ENCODE results near the gene WBP1L. TPM values are rescaled to one million over a fixed set of nuclear protein-coding genes. Genes with fewer than 3 reads are reported as not detected.

The WBP1L gene
- total and polyA plus RNA-seq, 4 donors, result 19.1 to 52.3 (median 45.2) TPM

DNA sequence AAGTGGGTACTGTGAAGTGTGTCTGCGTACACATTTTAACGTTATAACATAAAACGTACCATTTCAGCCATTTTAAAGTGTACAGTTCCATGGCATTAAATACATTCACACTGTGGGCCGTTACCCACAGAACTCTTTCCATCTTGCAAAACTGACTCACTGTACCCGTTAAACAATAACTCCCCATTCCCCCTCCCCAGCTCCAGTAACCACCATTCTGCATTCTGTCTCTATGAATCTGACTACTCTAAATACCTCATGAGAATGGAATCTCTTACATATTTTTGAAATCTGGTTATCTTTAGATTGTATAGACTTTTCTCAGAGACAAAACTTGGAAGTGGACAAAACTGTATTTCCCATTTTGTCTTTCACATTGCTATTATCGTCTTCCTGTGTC is 38.8 kb upstream of the WBP1L start:
- Histone ChIP-seq H3K27ac (ENCODE audit: low read depth in 1 of 2, low read length in 1 of 2) (no peak overlapping the region), H3K9ac (ENCODE audit: insufficient read depth in 1 of 2, low read length in 2 of 2) (no peak overlapping the region), H3K4me1 (ENCODE audit: control insufficient read depth in 5 of 5, insufficient read depth in 5 of 5, low read length in 5 of 5) (peaks cover 0 to 5% (median 0%) of the 10 kb centered on the region in 5 donors), H3K36me3 (ENCODE audit: control insufficient read depth in 4 of 4, insufficient read depth in 4 of 4, low read length in 4 of 4) (peaks cover 0 to 4% (median 1%) of the 10 kb centered on the region in 4 donors), H3K27me3 (ENCODE audit: control insufficient read depth in 3 of 3, insufficient read depth in 3 of 3, low read length in 2 of 3) (no peaks in the 10 kb centered on the region), H3K4me3 (no peak overlapping the region), H3K9me3 (ENCODE audit: control insufficient read depth in 4 of 4, insufficient read depth in 3 of 4, low read length in 3 of 4) (no peaks in the 10 kb centered on the region)
- ATAC-seq (ENCODE audit: insufficient read depth, low FRiP score), result no peak
- DNase-seq, result no peak
- WGBS, 2 donors, result 82 to 88% methylated on average over 6 of the region's 6 CpGs
- TF ChIP-seq, protein P1, sequence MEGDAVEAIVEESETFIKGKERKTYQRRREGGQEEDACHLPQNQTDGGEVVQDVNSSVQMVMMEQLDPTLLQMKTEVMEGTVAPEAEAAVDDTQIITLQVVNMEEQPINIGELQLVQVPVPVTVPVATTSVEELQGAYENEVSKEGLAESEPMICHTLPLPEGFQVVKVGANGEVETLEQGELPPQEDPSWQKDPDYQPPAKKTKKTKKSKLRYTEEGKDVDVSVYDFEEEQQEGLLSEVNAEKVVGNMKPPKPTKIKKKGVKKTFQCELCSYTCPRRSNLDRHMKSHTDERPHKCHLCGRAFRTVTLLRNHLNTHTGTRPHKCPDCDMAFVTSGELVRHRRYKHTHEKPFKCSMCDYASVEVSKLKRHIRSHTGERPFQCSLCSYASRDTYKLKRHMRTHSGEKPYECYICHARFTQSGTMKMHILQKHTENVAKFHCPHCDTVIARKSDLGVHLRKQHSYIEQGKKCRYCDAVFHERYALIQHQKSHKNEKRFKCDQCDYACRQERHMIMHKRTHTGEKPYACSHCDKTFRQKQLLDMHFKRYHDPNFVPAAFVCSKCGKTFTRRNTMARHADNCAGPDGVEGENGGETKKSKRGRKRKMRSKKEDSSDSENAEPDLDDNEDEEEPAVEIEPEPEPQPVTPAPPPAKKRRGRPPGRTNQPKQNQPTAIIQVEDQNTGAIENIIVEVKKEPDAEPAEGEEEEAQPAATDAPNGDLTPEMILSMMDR (IDR thresholded peaks at IDR 0.05; ENCODE audit: control extremely low read depth, extremely low read depth), result no peak

DNA sequence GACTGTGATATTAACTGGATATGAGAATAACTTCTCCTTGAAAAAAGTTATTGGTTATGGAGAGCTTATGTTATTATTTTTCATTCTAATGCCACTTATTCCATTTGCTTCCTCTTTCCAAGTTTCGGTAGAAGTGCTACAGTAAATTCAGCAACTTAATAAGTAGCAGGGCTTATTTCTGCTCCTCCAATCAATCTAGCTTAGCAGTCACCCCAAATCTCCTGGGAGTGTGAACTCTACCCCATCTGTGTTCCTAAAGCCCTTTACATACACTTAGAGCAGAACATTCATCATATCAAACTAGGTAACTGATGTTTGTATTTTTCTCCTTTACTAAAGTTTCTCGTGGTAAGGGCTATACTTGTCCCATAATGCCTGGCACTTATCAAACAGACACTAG is 38.2 kb upstream of the WBP1L start:
- WGBS, 2 donors, result 48 to 54% methylated on average over 2 of the region's 2 CpGs
- Histone ChIP-seq H3K27ac (ENCODE audit: low read depth in 1 of 2, low read length in 1 of 2) (no peak overlapping the region), H3K36me3 (ENCODE audit: control insufficient read depth in 4 of 4, insufficient read depth in 4 of 4, low read length in 4 of 4) (peaks cover 0 to 4% (median 1%) of the 10 kb centered on the region in 4 donors), H3K4me1 (ENCODE audit: control insufficient read depth in 5 of 5, insufficient read depth in 5 of 5, low read length in 5 of 5) (peaks cover 0 to 11% (median 0%) of the 10 kb centered on the region in 5 donors), H3K9ac (ENCODE audit: insufficient read depth in 1 of 2, low read length in 2 of 2) (no peak overlapping the region), H3K4me3 (no peak overlapping the region), H3K9me3 (ENCODE audit: control insufficient read depth in 4 of 4, insufficient read depth in 3 of 4, low read length in 3 of 4) (no peaks in the 10 kb centered on the region), H3K27me3 (ENCODE audit: control insufficient read depth in 3 of 3, insufficient read depth in 3 of 3, low read length in 2 of 3) (no peaks in the 10 kb centered on the region)
- DNase-seq (no peak), ATAC-seq (ENCODE audit: insufficient read depth, low FRiP score) (no peak)
- TF ChIP-seq, protein P1 (IDR thresholded peaks at IDR 0.05; ENCODE audit: control extremely low read depth, extremely low read depth), result no peak

- H3K9me3 ChIP-seq (ENCODE audit: control insufficient read depth in 4 of 4, insufficient read depth in 3 of 4, low read length in 3 of 4), result no peaks in the 10 kb centered on the region
- no peak overlapping the region for H3K27ac ChIP-seq (ENCODE audit: low read depth in 1 of 2, low read length in 1 of 2)
- peak in 2 of 3 donors; percentile 30 to 33 for DNase-seq
- ATAC-seq (ENCODE audit: insufficient read depth, low FRiP score), result no peak
- no peak overlapping the region for H3K4me3 ChIP-seq
- 53 to 70% methylated on average over 4 of the region's 4 CpGs for WGBS, 2 donors
- H3K36me3 ChIP-seq (ENCODE audit: control insufficient read depth in 4 of 4, insufficient read depth in 4 of 4, low read length in 4 of 4), result no peaks in the 10 kb centered on the region
- H3K27me3 ChIP-seq (ENCODE audit: control insufficient read depth in 3 of 3, insufficient read depth in 3 of 3, low read length in 2 of 3), result no peaks in the 10 kb centered on the region
- TF ChIP-seq, protein P1 (IDR thresholded peaks at IDR 0.05; ENCODE audit: control extremely low read depth, extremely low read depth), result no peak
- H3K4me1 ChIP-seq (ENCODE audit: control insufficient read depth in 5 of 5, insufficient read depth in 5 of 5, low read length in 5 of 5), result peaks cover 2 to 34% (median 3%) of the 10 kb centered on the region in 5 donors
- no peak overlapping the region for H3K9ac ChIP-seq (ENCODE audit: insufficient read depth in 1 of 2, low read length in 2 of 2)
These were observed 33.1 kb upstream of the WBP1L start for GRCh38 chr10:102710609-102711008.

GRCh38 chr10:102712089-102712488 is 31.7 kb upstream of the WBP1L start:
- ATAC-seq (ENCODE audit: insufficient read depth, low FRiP score) (no peak), DNase-seq (peak in 2 of 3 donors; percentile 36 to 39)
- Histone ChIP-seq H3K9me3 (ENCODE audit: control insufficient read depth in 4 of 4, insufficient read depth in 3 of 4, low read length in 3 of 4) (no peaks in the 10 kb centered on the region), H3K27me3 (ENCODE audit: control insufficient read depth in 3 of 3, insufficient read depth in 3 of 3, low read length in 2 of 3) (no peaks in the 10 kb centered on the region), H3K4me1 (ENCODE audit: control insufficient read depth in 5 of 5, insufficient read depth in 5 of 5, low read length in 5 of 5) (peaks cover 2 to 34% (median 5%) of the 10 kb centered on the region in 5 donors), H3K36me3 (ENCODE audit: control insufficient read depth in 4 of 4, insufficient read depth in 4 of 4, low read length in 4 of 4) (no peaks in the 10 kb centered on the region), H3K9ac (ENCODE audit: insufficient read depth in 1 of 2, low read length in 2 of 2) (no peak overlapping the region), H3K4me3 (no peak overlapping the region), H3K27ac (ENCODE audit: low read depth in 1 of 2, low read length in 1 of 2) (no peak overlapping the region)
- 70 to 88% methylated on average over 4 of the region's 4 CpGs for WGBS, 2 donors
- TF ChIP-seq, protein P1 (IDR thresholded peaks at IDR 0.05; ENCODE audit: control extremely low read depth, extremely low read depth), result no peak

All from lung (tissue), 12 donors.